Endothelial cell of umbilical vein (primary cell): ENCODE data around the gene VPS13A. TPM values are rescaled to one million over a fixed set of nuclear protein-coding genes. Genes with fewer than 3 reads are reported as not detected.

Experiments used
- BruUV-seq: library from RNA; stranded (reverse); fragments of 400-500 nt; replicated peaks from 2 replicates; lab custom pipeline; 2021; lab: Mats Ljungman, UMichigan
- CTCF ChIA-PET: fragments of 300-600, 350-600 bp; sonication (Branson Sonifier 250); formaldehyde crosslinking; loops from one replicate; lab custom pipeline; 2021; ENCODE audit warnings: antibody characterized with exemption, inconsistent platforms; lab: Charles Lee
- POLR2A ChIA-PET: fragments of 300-600, 350-600 bp; sonication (Branson Sonifier 250); formaldehyde crosslinking; loops from one replicate; lab custom pipeline; 2021; ENCODE audit warnings: antibody characterized with exemption, inconsistent platforms; lab: Charles Lee
- DNase-seq: peaks from one replicate; pipeline ENCODE4 v3.0.0-alpha.2; 2011; ENCODE audit warnings: low read depth, low spot score
- FAIRE-seq: peaks from 2 replicates; lab custom pipeline; 2011; peaks lifted over from hg19 to GRCh38; lab: Jason Lieb, UNC
- H2AFZ ChIP-seq: 2 replicates; pipeline ENCODE4 v1.6.0; 2012; ENCODE audit warnings: low read depth, low read length, control low read depth, inconsistent platforms
- H3K27ac ChIP-seq: 2 replicates; pipeline ENCODE4 v1.5.1; 2011; ENCODE audit warnings: low read depth, mild to moderate bottlenecking, control low read depth, low read length, moderate library complexity; ENCODE audit not compliant: insufficient read depth
- H3K27me3 ChIP-seq, 2 experiments: 2 replicates each; pipeline versions ENCODE4 v1.6.0 to v1.6.1; 2011; ENCODE audit warnings: low read length in 2 of 2, mixed read lengths in 1 of 2; ENCODE audit not compliant: control insufficient read depth in 2 of 2, insufficient read depth in 2 of 2
- H3K36me3 ChIP-seq, 2 experiments: 2 replicates in 1 of 2; 3 replicates in 1 of 2; pipeline ENCODE4 v1.5.1; 2011; ENCODE audit warnings: low read length in 2 of 2, mild to moderate bottlenecking in 1 of 2, moderate library complexity in 1 of 2; ENCODE audit not compliant: control insufficient read depth in 2 of 2, insufficient read depth in 2 of 2; ENCODE audit errors: extremely low read depth in 1 of 2
- H3K4me1 ChIP-seq: 3 replicates; pipeline ENCODE4 v1.5.1; 2011; ENCODE audit warnings: mild to moderate bottlenecking, low read length; ENCODE audit not compliant: control insufficient read depth, insufficient read depth; ENCODE audit errors: extremely low read depth
- H3K4me2 ChIP-seq: 2 replicates; pipeline ENCODE4 v1.6.1; 2011; ENCODE audit warnings: low read length, control low read depth, mixed read lengths; ENCODE audit not compliant: insufficient read depth
- H3K4me3 ChIP-seq, 3 experiments: fragments of 200-600 bp in 1 of 3; sonication (generic), shearing (Covaris generic) in 1 of 3; replicated peaks in 1 of 3; 2 replicates each; pipeline ENCODE4 v1.5.1; 2011 to 2016; ENCODE audit warnings: control low read depth in 3 of 3, low read length in 3 of 3, mild to moderate bottlenecking in 2 of 3, inconsistent platforms in 1 of 3, low read depth in 1 of 3, moderate library complexity in 1 of 3; ENCODE audit not compliant: insufficient read depth in 1 of 3
- H3K79me2 ChIP-seq: 2 replicates; pipeline ENCODE4 v1.6.0; 2012; ENCODE audit warnings: low read length, inconsistent platforms; ENCODE audit not compliant: control insufficient read depth, insufficient read depth
- H3K9ac ChIP-seq: replicated peaks from 2 replicates; pipeline ENCODE3; 2011; ENCODE audit warnings: low read length, control low read depth; ENCODE audit not compliant: insufficient read depth; ENCODE audit errors: extremely low read depth
- H3K9me1 ChIP-seq: replicated peaks from 3 replicates; pipeline ENCODE4 v1.6.0; 2011; ENCODE audit warnings: mild to moderate bottlenecking, low read length; ENCODE audit not compliant: control insufficient read depth, insufficient read depth; ENCODE audit errors: extremely low read depth
- H3K9me3 ChIP-seq: replicated peaks from 2 replicates; pipeline ENCODE4 v1.5.1; 2012; ENCODE audit warnings: low read length, inconsistent platforms; ENCODE audit not compliant: control insufficient read depth, insufficient read depth
- H4K20me1 ChIP-seq: replicated peaks from 2 replicates; pipeline ENCODE3; 2011; ENCODE audit warnings: mild to moderate bottlenecking, low read length; ENCODE audit not compliant: control insufficient read depth, insufficient read depth; ENCODE audit errors: extremely low read depth
- CTCF ChIP-seq, 2 donors: IDR thresholded peaks; 1 replicate in 1 of 2; 2 replicates in 1 of 2; pipeline ENCODE4 v1.5.1; 2011; ENCODE audit warnings: low read length in 2 of 2, mild to moderate bottlenecking in 2 of 2, moderate library complexity in 2 of 2, control low read depth in 1 of 2, inconsistent platforms in 1 of 2, low read depth in 1 of 2; ENCODE audit not compliant: insufficient read depth in 1 of 2; ENCODE audit errors: extremely low read depth in 1 of 2
- EZH2 ChIP-seq: IDR thresholded peaks from 2 replicates; pipeline ENCODE4 v1.6.1; 2012; ENCODE audit warnings: borderline replicate concordance, low read depth, mild to moderate bottlenecking, moderate library complexity, low read length, inconsistent platforms; ENCODE audit not compliant: severe bottlenecking
- FOS ChIP-seq: IDR thresholded peaks from 2 replicates; pipeline ENCODE4 v1.6.1; 2011; ENCODE audit warnings: mild to moderate bottlenecking, low read length, moderate library complexity, borderline replicate concordance; ENCODE audit not compliant: insufficient read depth
- GATA2 ChIP-seq: IDR thresholded peaks from 2 replicates; pipeline ENCODE4 v1.7.0; 2011; ENCODE audit warnings: low read depth, mild to moderate bottlenecking, moderate library complexity, mixed read lengths, low read length; ENCODE audit not compliant: insufficient read length, insufficient read depth
- JUN ChIP-seq: IDR thresholded peaks from 2 replicates; pipeline ENCODE4 v1.6.1; 2011; ENCODE audit warnings: borderline replicate concordance, low read depth; ENCODE audit not compliant: insufficient read length, insufficient read depth
- MYC ChIP-seq: IDR thresholded peaks from one replicate; pipeline ENCODE4 v1.6.1; 2011; ENCODE audit warnings: mild to moderate bottlenecking, low read depth, low read length
- POLR2A ChIP-seq: IDR thresholded peaks from 2 replicates; pipeline ENCODE4 v1.6.1; 2012; ENCODE audit warnings: low read depth, mild to moderate bottlenecking, control low read depth, low read length
- POLR2AphosphoS5 ChIP-seq: IDR thresholded peaks from 2 replicates; pipeline ENCODE4 v1.6.1; 2012; ENCODE audit warnings: low read depth, mild to moderate bottlenecking, control low read depth, low read length, moderate library complexity; ENCODE audit not compliant: insufficient read depth
- dilution Hi-C: fragments of 300-500 bp; cut with MboI; formaldehyde crosslinking; loops from one replicate; pipeline ENCODE4 v1.15.0; 2019; ENCODE audit warnings: low sequenced_read_pairs; ENCODE audit not compliant: extremely low pct_ligation_motif_present
- intact Hi-C: fragments of 100-400 bp; cut with micrococcal nuclease; formaldehyde crosslinking; loops from one replicate; pipeline ENCODE4 v1.10.0; 2022
- polyA plus RNA-seq, 4 experiments: library from polyadenylated mRNA; depleted of rRNA in 3 of 4; stranded (reverse) in 3 of 4; unstranded in 1 of 4; fragments of >200 nt; gene quantifications; 2 replicates each; pipeline versions ENCODE4 v1.2.1 to v1.2.3, GENCODE V29; 2011 to 2012; ENCODE audit warnings: missing spikeins in 1 of 4
- total RNA-seq: library from RNA; stranded (reverse); gene quantifications from 2 replicates; pipeline ENCODE4 v1.2.3, GENCODE V29; 2021
- TF ChIP-seq, protein P1 (sequence below): IDR thresholded peaks from 2 replicates; pipeline ENCODE4 v1.6.1; 2011; ENCODE audit not compliant: insufficient read depth, insufficient read length

The VPS13A gene
- total and polyA plus RNA-seq, 2 donors (not counting 3 experiments of a cell fraction or from before 2014, with no cell fraction given), result 4.7 to 33.3 TPM

- Histone ChIP-seq H3K4me3 (no peak overlapping the region), H3K9me3 (no peaks in the 10 kb centered on the region), H3K9me1 (no peaks in the 10 kb centered on the region), H3K79me2 (no peaks in the 10 kb centered on the region), H4K20me1 (no peaks in the 10 kb centered on the region), H3K27me3 (no peaks in the 10 kb centered on the region), H3K4me2 (no peak overlapping the region), H2AFZ (no peak overlapping the region), H3K36me3 (no peaks in the 10 kb centered on the region), H3K4me1 (no peaks in the 10 kb centered on the region), H3K27ac (no peak overlapping the region), H3K9ac (no peak overlapping the region)
- FAIRE-seq (no peak), DNase-seq (no peak)
- TF ChIP-seq FOS, result no peak
- TF ChIP-seq CTCF (IDR thresholded peaks at IDR 0.05; ENCODE audit: extremely low read depth in 1 of 2, insufficient read depth in 1 of 2, low read depth in 1 of 2, low read length in 2 of 2), result no peak
- TF ChIP-seq POLR2AphosphoS5, result no peak
- no peak for TF ChIP-seq EZH2
- TF ChIP-seq, protein P1, sequence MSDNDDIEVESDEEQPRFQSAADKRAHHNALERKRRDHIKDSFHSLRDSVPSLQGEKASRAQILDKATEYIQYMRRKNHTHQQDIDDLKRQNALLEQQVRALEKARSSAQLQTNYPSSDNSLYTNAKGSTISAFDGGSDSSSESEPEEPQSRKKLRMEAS, result no peak
- no peak for TF ChIP-seq MYC
- no peak for TF ChIP-seq GATA2
- no peak for TF ChIP-seq JUN
- no peak for TF ChIP-seq POLR2A
- intact Hi-C loops (no loop called here), dilution Hi-C loops (no loop called here)
- BruUV-seq, result no TSS peak
- CTCF ChIA-PET, result interaction anchor here (1.1 kb wide), 1 partner anchor 12 kb away, joined by 4 read pairs; no protein-coding TSS in a partner anchor
- POLR2A ChIA-PET, result no interaction called here
Observed at GRCh38 chr9:77224746-77225312, 47.5 kb downstream of the VPS13A start.
